GM12875 (cell line): ENCODE results near the gene CTSL.

Experiments
- H3K4me3 ChIP-seq: one replicate; pipeline ENCODE4 v1.5.1; 2011; ENCODE audit warnings: low read depth, low read length, control low read depth
- CTCF ChIP-seq: IDR thresholded peaks from 2 replicates; pipeline ENCODE4 v1.5.1; 2011; ENCODE audit warnings: low read depth, mild to moderate bottlenecking, control low read depth, inconsistent platforms, low read length, moderate library complexity, borderline replicate concordance; ENCODE audit not compliant: insufficient read depth

CTSL gene

GRCh38 chr9:87725356-87725899 is 491 bp upstream of the CTSL start:
- no peak overlapping the region for H3K4me3 ChIP-seq
- no peak for TF ChIP-seq CTCF

- no peak for TF ChIP-seq CTCF
- no peak overlapping the region for H3K4me3 ChIP-seq
Observed at GRCh38 chr9:87729246-87729645, 3.3 kb downstream of the CTSL start.

- H3K4me3 ChIP-seq: no peak overlapping the region
- TF ChIP-seq CTCF: no peak
Observed at GRCh38 chr9:87731321-87731720, 5.4 kb downstream of the CTSL start.

GRCh38 chr9:87732344-87732743 is 6.4 kb downstream of the CTSL start:
- H3K4me3 ChIP-seq: no peak overlapping the region
- TF ChIP-seq CTCF: no peak

GRCh38 chr9:87732756-87733155 is 6.8 kb downstream of the CTSL start:
- no peak for TF ChIP-seq CTCF

GRCh38 chr9:87733273-87734052 is 7.5 kb downstream of the CTSL start:
- TF ChIP-seq CTCF: no peak
- no peak overlapping the region for H3K4me3 ChIP-seq

More at GRCh38 chr9:87732756-87733155, 6.8 kb downstream of the CTSL start:
- H3K4me3 ChIP-seq: no peak overlapping the region

- TF ChIP-seq CTCF: no peak
- no peak overlapping the region for H3K4me3 ChIP-seq
Observed at GRCh38 chr9:87734106-87734505, 8.2 kb downstream of the CTSL start.
